Activated B cell treated with CpG ODN at 0.5 μM for 24 hours (primary cell): ENCODE results near the gene DNAH2. TPM values are rescaled to one million over a fixed set of nuclear protein-coding genes. Genes with fewer than 3 reads are reported as not detected.

Source experiments
- ATAC-seq: fragments of 200-7000 bp; cut with Tn5 transposase; one replicate; pipeline ENCODE4 v1.10.0; 2021; ENCODE audit warnings: low read depth, mild to moderate bottlenecking, moderate library complexity
- CTCF ChIA-PET: fragments of 350-600 bp; sonication (Branson Sonifier 250); formaldehyde crosslinking; loops from one replicate; lab custom pipeline; 2021; ENCODE audit warnings: antibody characterized with exemption; lab: Charles Lee
- POLR2A ChIA-PET: fragments of 350-600 bp; sonication (Branson Sonifier 250); formaldehyde crosslinking; loops from one replicate; lab custom pipeline; 2021; ENCODE audit warnings: antibody characterized with exemption; lab: Charles Lee
- DNase-seq: peaks from one replicate; pipeline ENCODE4 v3.0.0; 2022
- H3K27ac Mint-ChIP-seq: one replicate; pipeline ENCODE4 v1.8.0; 2020; ENCODE audit warnings: mixed read lengths
- H3K27me3 Mint-ChIP-seq: one replicate; pipeline ENCODE4 v1.8.0; 2021; ENCODE audit warnings: mixed read lengths
- H3K36me3 Mint-ChIP-seq: one replicate; pipeline ENCODE4 v1.8.0; 2021; ENCODE audit warnings: low read depth, mixed read lengths
- H3K4me1 Mint-ChIP-seq: one replicate; pipeline ENCODE4 v1.8.0; 2021; ENCODE audit warnings: mixed read lengths
- H3K4me3 Mint-ChIP-seq: one replicate; pipeline ENCODE4 v1.8.0; 2020; ENCODE audit warnings: mild to moderate bottlenecking, mixed read lengths
- H3K9me3 Mint-ChIP-seq: one replicate; pipeline ENCODE4 v1.8.0; 2020; ENCODE audit warnings: mixed read lengths
- CTCF ChIP-seq: fragments of 200-600 bp; IDR thresholded peaks from one replicate; pipeline ENCODE4 v1.8.0; 2022; ENCODE audit warnings: antibody characterized with exemption, mild to moderate bottlenecking
- intact Hi-C: fragments of 100-400 bp; cut with micrococcal nuclease; formaldehyde crosslinking; loops from one replicate; pipeline ENCODE4 v1.15.1; 2024
- total RNA-seq: library from RNA; stranded (reverse); gene quantifications from 2 replicates; pipeline ENCODE4 v1.2.3, GENCODE V29; 2022

The DNAH2 gene
- total RNA-seq, 1 donor from 2014 or later, result not detected

- Mint-ChIP-seq H3K4me3 (peak overlapping the region; percentile 98), H3K36me3 (peaks cover 31% of the 10 kb centered on the region)
- POLR2A ChIA-PET, result interaction anchor here (0.7 to 5.1 kb wide), 15 partner anchors 8 to 454 kb away, joined by 3 to 136 read pairs (median 8); partner anchors contain the start of genes CHD3, CNTROB, CTC1 and CYB5D1
Observed at GRCh38 chr17:7841396-7841914, 123.9 kb downstream of the DNAH2 start.

GRCh38 chr17:7841915-7842379, 124.4 kb downstream of the DNAH2 start:
- H3K4me3 Mint-ChIP-seq, result peak overlapping the region; percentile 98
- peaks cover 68% of the 10 kb centered on the region for H3K4me1 Mint-ChIP-seq
- H3K27ac Mint-ChIP-seq, result peak overlapping the region; percentile 100
- ATAC-seq, result peak; percentile 23
- intact Hi-C loops, result loop anchor here (1.0 to 2.0 kb wide), 8 partner anchors 9 to 827 kb away; partner anchors contain the start of genes ALOXE3, PHF23 and POLR2A
- no peak for TF ChIP-seq CTCF
- ChIA-PET POLR2A (interaction anchor here (0.5 to 5.1 kb wide), 23 partner anchors 8 to 623 kb away, joined by 3 to 136 read pairs (median 5); partner anchors contain the start of genes CHD3, CNTROB, CTC1 and CYB5D1), CTCF (interaction anchor here (0.7 to 1.1 kb wide), 4 partner anchors 9 to 147 kb away, joined by 3 read pairs; partner anchors contain the start of gene NAA38)
- H3K27me3 Mint-ChIP-seq, result no peaks in the 10 kb centered on the region
- H3K36me3 Mint-ChIP-seq, result peaks cover 34% of the 10 kb centered on the region
- DNase-seq, result peak; percentile 90
- H3K9me3 Mint-ChIP-seq, result no peaks in the 10 kb centered on the region

More at GRCh38 chr17:7841396-7841914, 123.9 kb downstream of the DNAH2 start:
- ATAC-seq, result peak; percentile 36
- CTCF ChIA-PET, result interaction anchor here (1.0 to 1.2 kb wide), 3 partner anchors 10 to 16 kb away, joined by 3 to 4 read pairs (median 3); partner anchors contain the start of gene NAA38
- H3K9me3 Mint-ChIP-seq, result no peaks in the 10 kb centered on the region
- TF ChIP-seq CTCF, result no peak
- no peak for DNase-seq
- no peaks in the 10 kb centered on the region for H3K27me3 Mint-ChIP-seq
- H3K27ac Mint-ChIP-seq, result peak overlapping the region; percentile 100
- peaks cover 69% of the 10 kb centered on the region for H3K4me1 Mint-ChIP-seq
- intact Hi-C loops, result loop anchor here (1.0 to 2.0 kb wide), 3 partner anchors 10 to 827 kb away; partner anchors contain the start of gene ALOXE3

GRCh38 chr17:7842380-7843256, 125.1 kb downstream of the DNAH2 start:
- ATAC-seq (peak; percentile 40), DNase-seq (peak; percentile 68)
- no peak for TF ChIP-seq CTCF
- CTCF ChIA-PET, result interaction anchor here (0.7 to 1.6 kb wide), 4 partner anchors 8 to 147 kb away, joined by 3 to 7 read pairs (median 3); partner anchors contain the start of gene KDM6B
- intact Hi-C loops, result loop anchor here (1.0 to 2.0 kb wide), 6 partner anchors 227 to 603 kb away; partner anchors contain the start of genes PHF23, POLR2A and RANGRF
- peak overlapping the region; percentile 98 for H3K4me3 Mint-ChIP-seq
- peaks cover 63% of the 10 kb centered on the region for H3K4me1 Mint-ChIP-seq
- POLR2A ChIA-PET, result interaction anchor here (0.5 to 5.1 kb wide), 29 partner anchors 8 to 623 kb away, joined by 3 to 136 read pairs (median 4); partner anchors contain the start of genes CHD3, CNTROB, CTC1 and CYB5D1
- H3K36me3 Mint-ChIP-seq, result peaks cover 40% of the 10 kb centered on the region
- H3K27ac Mint-ChIP-seq, result peak overlapping the region; percentile 100
- H3K27me3 Mint-ChIP-seq, result no peaks in the 10 kb centered on the region
- H3K9me3 Mint-ChIP-seq, result no peaks in the 10 kb centered on the region

- ChIA-PET POLR2A (interaction anchor here (0.6 to 5.1 kb wide), 21 partner anchors 10 to 1003 kb away, joined by 3 to 136 read pairs (median 6); partner anchors contain the start of genes CNTROB, CTC1, CYB5D1 and KCNAB3), CTCF (interaction anchor here (1.6 kb wide), 1 partner anchor 9 kb away, joined by 7 read pairs; the partner anchor contains the start of gene KDM6B)
- no peak for TF ChIP-seq CTCF
- Mint-ChIP-seq H3K4me3 (peak overlapping the region; percentile 98), H3K9me3 (no peaks in the 10 kb centered on the region), H3K27ac (peak overlapping the region; percentile 100), H3K27me3 (no peaks in the 10 kb centered on the region), H3K4me1 (peaks cover 61% of the 10 kb centered on the region), H3K36me3 (peaks cover 41% of the 10 kb centered on the region)
- ATAC-seq (no peak), DNase-seq (no peak)
- intact Hi-C loops, result loop anchor here (1.0 to 2.0 kb wide), 4 partner anchors 270 to 445 kb away; partner anchors contain the start of genes POLR2A and RANGRF
Observed at GRCh38 chr17:7843257-7843535, 125.7 kb downstream of the DNAH2 start.
